ENCODE data around the gene TBX10. TPM values are rescaled to one million over a fixed set of nuclear protein-coding genes. Genes with fewer than 3 reads are reported as not detected.

Gene TBX10
- total RNA-seq, 1 experiment from 2014 or later = not detected

DNA sequence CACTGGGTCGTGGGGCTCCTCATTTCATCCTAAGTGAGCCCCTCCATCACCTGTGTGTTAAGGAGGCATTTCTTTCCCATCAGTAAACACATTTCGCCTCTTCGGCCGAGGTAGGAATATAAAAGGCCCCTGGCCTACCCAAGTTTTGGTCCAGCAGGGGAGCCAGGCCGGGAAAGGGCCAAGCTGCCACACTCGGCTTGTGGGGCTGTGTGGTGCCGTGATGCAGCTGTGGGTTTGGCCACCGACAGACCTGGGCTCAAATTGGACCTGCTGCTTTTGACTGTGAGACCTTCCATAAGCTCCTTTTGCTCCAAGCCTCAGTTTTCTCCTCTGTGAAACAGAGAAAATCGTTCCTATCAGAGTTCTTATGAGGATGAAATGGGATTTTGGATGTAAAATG is 32.1 kb downstream of the TBX10 start:
- H3K27me3 ChIP-seq (ENCODE audit: insufficient read depth, low read length) = no peaks in the 10 kb centered on the region
- H3K4me1 Mint-ChIP-seq = peaks cover 35 to 38% of the 10 kb centered on the region in 2 experiments
- no peak overlapping the region for H4K91ac ChIP-seq (ENCODE audit: insufficient read length, low read depth, low read length)
- no peaks in the 10 kb centered on the region for H3K79me1 ChIP-seq (ENCODE audit: insufficient read depth, low read depth, low read length, poor library complexity, severe bottlenecking)
- no peak overlapping the region for H3K27ac ChIP-seq (ENCODE audit: insufficient read length, low read depth, low read length)
- H3K23ac ChIP-seq (ENCODE audit: insufficient read length, low read depth, low read length) = no peak overlapping the region
- peak overlapping the region in 2 of 3 experiments; percentile 16 to 90; a peak in 4 of 7 replicates for H3K27ac Mint-ChIP-seq
- WGBS (ENCODE audit: extremely low coverage, insufficient read length, low lambda C conversion rate) = no CpG with 5 or more reads among the region's 9 CpGs
- H3K9me3 Mint-ChIP-seq = peaks cover 6% of the 10 kb centered on the region in 2 experiments; a peak in 4 of 5 replicates
- H3K4me3 Mint-ChIP-seq = peak overlapping the region; percentile 88 to 95
- peaks cover 9% of the 10 kb centered on the region; the same call in 1 of the 2 replicates for H3K27me3 Mint-ChIP-seq (ENCODE audit: low read depth)
- H3K23me2 ChIP-seq (ENCODE audit: insufficient read length, low read depth, low read length, poor library complexity, severe bottlenecking) = peaks cover 9% of the 10 kb centered on the region
- no peak for DNase-seq
- H3K9ac ChIP-seq (ENCODE audit: extremely low read depth, insufficient read length, low read length) = peak overlapping the region; percentile 39
- no peaks in the 10 kb centered on the region for H3K9me3 ChIP-seq (ENCODE audit: control insufficient read depth, low read depth, low read length)
- H4K8ac ChIP-seq (replicated peaks; ENCODE audit: insufficient read length, low read depth, low read length) = no peak overlapping the region
- H4K20me1 ChIP-seq (ENCODE audit: control insufficient read depth, insufficient read depth, insufficient read length) = no peaks in the 10 kb centered on the region
- no peak overlapping the region for H2BK5ac ChIP-seq (ENCODE audit: insufficient read length, low read length)
- no peak overlapping the region for H3K14ac ChIP-seq (ENCODE audit: insufficient read depth, low read length)
- H2BK120ac ChIP-seq (ENCODE audit: low read depth, low read length, poor library complexity, severe bottlenecking) = no peak overlapping the region
- no peak overlapping the region for H2BK12ac ChIP-seq (ENCODE audit: insufficient read length, low read depth, low read length)
- no peaks in the 10 kb centered on the region for H3K79me2 ChIP-seq (ENCODE audit: insufficient read depth, low read length)
- H2AFZ ChIP-seq (ENCODE audit: low read length) = no peak overlapping the region
- TF ChIP-seq CTCF (conservative IDR thresholded peaks at IDR 0.05) = no peak
- H4K5ac ChIP-seq (ENCODE audit: insufficient read length, low read depth, low read length) = no peak overlapping the region
- H2AK5ac ChIP-seq (ENCODE audit: insufficient read length, low read length) = no peak overlapping the region
- peak overlapping the region; percentile 77 for H3K4me2 ChIP-seq (ENCODE audit: insufficient read depth, insufficient read length, low read length)
- no peak overlapping the region for H3K4ac ChIP-seq (ENCODE audit: low read depth, low read length)
- no peak overlapping the region for H3T11ph ChIP-seq (ENCODE audit: low read length)
- no peak overlapping the region for H2BK20ac ChIP-seq (ENCODE audit: low read depth, low read length, poor library complexity, severe bottlenecking)
- no peak overlapping the region for H3K56ac ChIP-seq (ENCODE audit: insufficient read length, low read depth, low read length)
- no peak overlapping the region for H2BK15ac ChIP-seq (ENCODE audit: low read depth, low read length)
- no peaks in the 10 kb centered on the region for H3K4me1 ChIP-seq (ENCODE audit: insufficient read depth, low read length)
- H3K18ac ChIP-seq (ENCODE audit: insufficient read length, low read depth, low read length) = no peak overlapping the region
- H3K36me3 Mint-ChIP-seq (ENCODE audit: insufficient read depth in 1 of 3, low read depth in 3 of 3) = peaks cover 13 to 38% (median 36%) of the 10 kb centered on the region in 3 experiments

Data from H9 (cell line).